ENCODE results near the gene ZRSR2. TPM values are rescaled to one million over a fixed set of nuclear protein-coding genes. Genes with fewer than 3 reads are reported as not detected.

Gene ZRSR2
- total and polyA plus RNA-seq, 9 of the 15 experiments (the other 6 are each of a cell fraction or from before 2014, with no cell fraction given): 3.5 to 19.5 (median 8.6) TPM

DNA sequence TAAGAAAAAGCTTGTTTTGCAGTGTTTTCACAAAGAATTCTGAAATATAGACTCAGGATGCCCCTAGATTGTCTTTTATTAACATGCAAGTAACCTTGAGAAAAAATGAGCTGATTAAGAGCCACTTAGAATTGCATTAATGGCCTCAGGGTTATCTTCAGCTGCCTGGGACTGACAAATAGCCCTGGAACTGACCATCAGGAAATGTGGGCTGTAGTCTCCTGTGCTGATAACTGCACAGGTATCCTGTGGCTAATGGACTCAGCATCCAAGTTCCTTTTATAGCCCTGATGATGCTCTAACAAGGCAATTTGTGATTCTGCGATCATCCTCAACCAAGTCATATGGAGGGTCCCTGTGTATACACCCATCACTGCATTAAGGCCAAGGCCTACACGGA, 35.2 kb upstream of the ZRSR2 start:
- no peak for FAIRE-seq
- no peak for TF ChIP-seq ZNF146 (CRISPR knock-in tag; IDR thresholded peaks at IDR 0.05; ENCODE audit: unreplicated experiment)
- no peak for TF ChIP-seq EHMT2 (IDR thresholded peaks at IDR 0.05)
- TF ChIP-seq NR2C2 (CRISPR knock-in tag; IDR thresholded peaks at IDR 0.05): no peak
- no peak for TF ChIP-seq NR2C2 (tag; IDR thresholded peaks at IDR 0.05)
- TF ChIP-seq ASH1L (IDR thresholded peaks at IDR 0.05; ENCODE audit: borderline replicate concordance, low read depth, partially characterized antibody): no peak
- no peak for TF ChIP-seq FOXM1 (IDR thresholded peaks at IDR 0.05; ENCODE audit: low read depth)
- no peak for TF ChIP-seq FOXM1 (CRISPR knock-in tag; IDR thresholded peaks at IDR 0.05; ENCODE audit: low read depth)
- TF ChIP-seq NELFE (IDR thresholded peaks at IDR 0.05; ENCODE audit: insufficient read depth, insufficient read length): no peak
- TF ChIP-seq ZNF175 (CRISPR knock-in tag; IDR thresholded peaks at IDR 0.05; ENCODE audit: low read depth): no peak
- no peak for TF ChIP-seq ZNF140 (CRISPR knock-in tag; IDR thresholded peaks at IDR 0.05)
- TF ChIP-seq, protein P1, sequence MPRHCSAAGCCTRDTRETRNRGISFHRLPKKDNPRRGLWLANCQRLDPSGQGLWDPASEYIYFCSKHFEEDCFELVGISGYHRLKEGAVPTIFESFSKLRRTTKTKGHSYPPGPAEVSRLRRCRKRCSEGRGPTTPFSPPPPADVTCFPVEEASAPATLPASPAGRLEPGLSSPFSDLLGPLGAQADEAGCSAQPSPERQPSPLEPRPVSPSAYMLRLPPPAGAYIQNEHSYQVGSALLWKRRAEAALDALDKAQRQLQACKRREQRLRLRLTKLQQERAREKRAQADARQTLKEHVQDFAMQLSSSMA (CRISPR knock-in tag; IDR thresholded peaks at IDR 0.05): no peak
- no peak for TF ChIP-seq CBX5 (IDR thresholded peaks at IDR 0.05; ENCODE audit: borderline replicate concordance, low read depth)
- TF ChIP-seq CCNT2 (IDR thresholded peaks at IDR 0.05; ENCODE audit: borderline replicate concordance, extremely low read depth, insufficient read length, low read depth, low read length): no peak
- TF ChIP-seq TEAD1 (CRISPR knock-in tag; IDR thresholded peaks at IDR 0.05): no peak
- TF ChIP-seq ZBTB43 (CRISPR knock-in tag; IDR thresholded peaks at IDR 0.05): no peak
- Histone ChIP-seq H3K27ac (ENCODE audit: extremely low read depth, low read depth, low read length) (no peak overlapping the region), H3K4me1 (replicated peaks in 1 of 2; ENCODE audit: control insufficient read depth in 2 of 2, insufficient read depth in 2 of 2, low read length in 2 of 2) (no peaks in the 10 kb centered on the region), H3K36me3 (ENCODE audit: control insufficient read depth, insufficient read depth, low read length) (no peaks in the 10 kb centered on the region), H2AFZ (ENCODE audit: low read depth, low read length) (no peak overlapping the region), H3K27me3 (ENCODE audit: control insufficient read depth in 2 of 2, insufficient read depth in 2 of 2, low read length in 2 of 2) (no peaks in the 10 kb centered on the region), H3K9me3 (replicated peaks; ENCODE audit: control insufficient read depth, insufficient read depth, low read depth, low read length) (no peaks in the 10 kb centered on the region), H3K9me1 (ENCODE audit: control insufficient read depth, insufficient read depth, low read length) (peaks cover 3% of the 10 kb centered on the region), H3K79me2 (ENCODE audit: control insufficient read depth, insufficient read depth, low read length) (no peaks in the 10 kb centered on the region), H3K9ac (ENCODE audit: insufficient read depth in 1 of 2, low read depth in 2 of 2, low read length in 2 of 2) (no peak overlapping the region), H3K4me2 (ENCODE audit: insufficient read depth, low read length) (no peak overlapping the region), H4K20me1 (replicated peaks; ENCODE audit: control insufficient read depth, insufficient read depth, low read length) (no peaks in the 10 kb centered on the region), H3K4me3 (no peak overlapping the region)
- 80% methylated on average over 2 of the region's 2 CpGs for WGBS (ENCODE audit: insufficient coverage, low coverage, missing lambda C conversion rate)
- ATAC-seq: no peak
- POLR2A ChIA-PET: no interaction called here
- intact Hi-C loops (cut with micrococcal nuclease): no loop called here
- no TSS peak for BruUV-seq (replicated peaks)
- DNase-seq (ENCODE audit: extremely low read depth in 1 of 4, low spot score in 3 of 4): no peak
- in situ Hi-C loops (cut with MboI): loop anchor here (25.0 kb wide), 1 partner anchor 682 kb away; no protein-coding TSS in a partner anchor
- CTCF ChIA-PET (ENCODE audit: low intra/inter-chr PET ratio): no interaction called here
